ENCODE results near the gene ZDHHC14.

Gene ZDHHC14

GRCh38 chr6:157632821-157633220 is 251.8 kb downstream of the ZDHHC14 start:
- DNase-seq = no peak

GRCh38 chr6:157634546-157634945 is 253.6 kb downstream of the ZDHHC14 start:
- no peak for DNase-seq

GRCh38 chr6:157635388-157636244 is 254.6 kb downstream of the ZDHHC14 start:
- no peak for DNase-seq

- no peak for DNase-seq
Observed at GRCh38 chr6:157637516-157637915, 256.5 kb downstream of the ZDHHC14 start.

GRCh38 chr6:157637941-157638662 is 257.1 kb downstream of the ZDHHC14 start:
- DNase-seq = no peak

GRCh38 chr6:157638779-157639178 is 257.8 kb downstream of the ZDHHC14 start:
- no peak for DNase-seq

- no peak for DNase-seq
Observed at GRCh38 chr6:157640746-157641451, 259.9 kb downstream of the ZDHHC14 start.

GRCh38 chr6:157641837-157642236 is 260.8 kb downstream of the ZDHHC14 start:
- DNase-seq = no peak

- no peak for DNase-seq
Observed at GRCh38 chr6:157642736-157643135, 261.7 kb downstream of the ZDHHC14 start.

GRCh38 chr6:157644043-157644810 is 263.2 kb downstream of the ZDHHC14 start:
- DNase-seq = peak; percentile 54

- DNase-seq = no peak
Observed at GRCh38 chr6:157645201-157645795, 264.3 kb downstream of the ZDHHC14 start.

- no peak for DNase-seq
Observed at GRCh38 chr6:157646012-157646411, 265.0 kb downstream of the ZDHHC14 start.

- no peak for DNase-seq
Observed at GRCh38 chr6:157647261-157647915, 266.4 kb downstream of the ZDHHC14 start.

- no peak for DNase-seq
Observed at GRCh38 chr6:157648561-157648960, 267.6 kb downstream of the ZDHHC14 start.

GRCh38 chr6:157649311-157650260 is 268.6 kb downstream of the ZDHHC14 start:
- no peak for DNase-seq

GRCh38 chr6:157650261-157650640 is 269.3 kb downstream of the ZDHHC14 start:
- no peak for DNase-seq

- DNase-seq = no peak
Observed at GRCh38 chr6:157650801-157651200, 269.8 kb downstream of the ZDHHC14 start.

- DNase-seq = no peak
Observed at GRCh38 chr6:157651731-157652490, 270.9 kb downstream of the ZDHHC14 start.

- no peak for DNase-seq
Observed at GRCh38 chr6:157652601-157653363, 271.8 kb downstream of the ZDHHC14 start.
